A673 (cell line): ENCODE data around the gene KATNAL1. TPM values are rescaled to one million over a fixed set of nuclear protein-coding genes. Genes with fewer than 3 reads are reported as not detected.

Experiments
- BruUV-seq: library from RNA; stranded (reverse); fragments of 400-500 nt; replicated peaks from 2 replicates; lab custom pipeline; 2021; lab: Mats Ljungman, UMichigan
- CTCF ChIA-PET: fragments of 300-600 bp; sonication (Branson Sonifier 250); formaldehyde crosslinking; loops from one replicate; lab custom pipeline; 2022; ENCODE audit warnings: antibody characterized with exemption; lab: Charles Lee
- POLR2A ChIA-PET: fragments of 300-600 bp; sonication (Branson Sonifier 250); formaldehyde crosslinking; loops from one replicate; lab custom pipeline; 2022; ENCODE audit warnings: antibody characterized with exemption; ENCODE audit not compliant: low non-redundant PET; lab: Charles Lee
- DNase-seq: peaks from one replicate; pipeline ENCODE4 v3.0.0-alpha.2; 2015; ENCODE audit warnings: low spot score
- H3K27ac ChIP-seq: fragments of 200-600 bp; sonication (generic); 2 replicates; pipeline ENCODE4 v1.5.1; 2016; ENCODE audit warnings: mixed run types, low read depth, mild to moderate bottlenecking, mixed read lengths, antibody characterized with exemption, low read length; ENCODE audit not compliant: poor library complexity, severe bottlenecking
- H3K27me3 ChIP-seq: fragments of 200-600 bp; sonication (generic); replicated peaks from 2 replicates; pipeline ENCODE4 v1.6.1; 2017; ENCODE audit warnings: mixed run types, low read depth, mild to moderate bottlenecking, mixed read lengths, antibody characterized with exemption, low read length; ENCODE audit not compliant: insufficient read depth, poor library complexity
- H3K36me3 ChIP-seq: fragments of 200-600 bp; sonication (generic); 2 replicates; pipeline ENCODE4 v1.6.1; 2016; ENCODE audit warnings: mixed run types, mild to moderate bottlenecking, mixed read lengths, antibody characterized with exemption, low read length; ENCODE audit not compliant: insufficient read depth, poor library complexity, severe bottlenecking
- H3K4me1 ChIP-seq: fragments of 200-600 bp; sonication (generic); 2 replicates; pipeline ENCODE4 v1.6.1; 2017; ENCODE audit warnings: mixed run types, mild to moderate bottlenecking, mixed read lengths, antibody characterized with exemption, low read length; ENCODE audit not compliant: insufficient read depth, poor library complexity, severe bottlenecking
- H3K4me3 ChIP-seq: fragments of 200-600 bp; sonication (generic); 2 replicates; pipeline ENCODE4 v1.5.1; 2016; ENCODE audit warnings: low read depth, mixed run types, mild to moderate bottlenecking, mixed read lengths, low read length; ENCODE audit not compliant: poor library complexity, severe bottlenecking
- H3K9me3 ChIP-seq: fragments of 200-600 bp; sonication (generic); 2 replicates; pipeline ENCODE4 v1.6.1; 2016; ENCODE audit warnings: mixed run types, low read depth, mild to moderate bottlenecking, mixed read lengths, antibody characterized with exemption, low read length; ENCODE audit not compliant: poor library complexity, severe bottlenecking
- CTCF ChIP-seq: fragments of 300-800, 200-600 bp; sonication (generic); conservative IDR thresholded peaks from 2 replicates; pipeline ENCODE4 v1.5.1; 2017; ENCODE audit warnings: low read depth, mild to moderate bottlenecking, antibody characterized with exemption, low read length, moderate library complexity, mixed read lengths
- EZH2 ChIP-seq: fragments of 200-600 bp; sonication (generic); IDR thresholded peaks from 2 replicates; pipeline ENCODE4 v1.6.1; 2017; ENCODE audit warnings: borderline replicate concordance, low read depth, mild to moderate bottlenecking, mixed read lengths, antibody characterized with exemption, low read length; ENCODE audit not compliant: poor library complexity, severe bottlenecking
- intact Hi-C: fragments of 100-400 bp; cut with micrococcal nuclease; formaldehyde crosslinking; loops from one replicate; pipeline ENCODE4 v1.10.0; 2022; ENCODE audit not compliant: unreplicated experiment
- total RNA-seq: library from RNA; stranded (reverse); gene quantifications from 2 replicates; pipeline ENCODE4 v1.2.3, GENCODE V29; 2021

KATNAL1 gene
- total RNA-seq, 1 experiment from 2014 or later, result 63.0 TPM

- intact Hi-C loops, result no loop called here
- H3K27ac ChIP-seq, result no peak overlapping the region
- H3K4me1 ChIP-seq, result peaks cover 16% of the 10 kb centered on the region
- TF ChIP-seq EZH2 (no peak), CTCF (no peak)
- ChIA-PET POLR2A (no interaction called here), CTCF (no interaction called here)
- no peak overlapping the region for H3K4me3 ChIP-seq
- no peaks in the 10 kb centered on the region for H3K36me3 ChIP-seq
- no peaks in the 10 kb centered on the region for H3K27me3 ChIP-seq
- H3K9me3 ChIP-seq, result no peaks in the 10 kb centered on the region
- no TSS peak for BruUV-seq
- no peak for DNase-seq
Measured at GRCh38 chr13:30332456-30333143, 25.2 kb upstream of the KATNAL1 start.

- CTCF ChIA-PET, result no interaction called here
- H3K4me3 ChIP-seq, result no peak overlapping the region
- no TSS peak for BruUV-seq
- intact Hi-C loops, result no loop called here
- no peaks in the 10 kb centered on the region for H3K27me3 ChIP-seq
- no peak for TF ChIP-seq CTCF
- no peak for TF ChIP-seq EZH2
- H3K27ac ChIP-seq, result no peak overlapping the region
- POLR2A ChIA-PET, result no interaction called here
- peaks cover 16% of the 10 kb centered on the region for H3K4me1 ChIP-seq
- no peaks in the 10 kb centered on the region for H3K9me3 ChIP-seq
- no peak for DNase-seq
- H3K36me3 ChIP-seq, result no peaks in the 10 kb centered on the region
Measured at GRCh38 chr13:30331331-30331771, 24.0 kb upstream of the KATNAL1 start.

GRCh38 chr13:30329009-30329585 lies 21.7 kb upstream of the KATNAL1 start:
- DNase-seq, result no peak
- no peaks in the 10 kb centered on the region for H3K9me3 ChIP-seq
- H3K36me3 ChIP-seq, result no peaks in the 10 kb centered on the region
- POLR2A ChIA-PET, result no interaction called here
- H3K4me3 ChIP-seq, result no peak overlapping the region
- CTCF ChIA-PET, result no interaction called here
- TF ChIP-seq EZH2, result no peak
- TF ChIP-seq CTCF, result no peak
- intact Hi-C loops, result no loop called here
- H3K27me3 ChIP-seq, result no peaks in the 10 kb centered on the region
- H3K27ac ChIP-seq, result no peak overlapping the region
- BruUV-seq, result no TSS peak
- peaks cover 10% of the 10 kb centered on the region for H3K4me1 ChIP-seq
